GM12892 (cell line): ENCODE measurements around the gene ADAM15.

ENCODE experiments used
- POLR2A ChIP-seq: IDR thresholded peaks from 2 replicates; pipeline ENCODE4 v1.6.1; 2011; ENCODE audit warnings: low read depth, low read length, control low read depth
- POLR2AphosphoS5 ChIP-seq: IDR thresholded peaks from 2 replicates; pipeline ENCODE4 v1.6.1; 2011; ENCODE audit warnings: low read depth, low read length, control low read depth
- TAF1 ChIP-seq: IDR thresholded peaks from 2 replicates; pipeline ENCODE4 v1.6.1; 2011; ENCODE audit warnings: low read depth, mild to moderate bottlenecking, control low read depth, low read length, borderline replicate concordance

- TF ChIP-seq TAF1: no peak
- no peak for TF ChIP-seq POLR2A
- no peak for TF ChIP-seq POLR2AphosphoS5
Measured at GRCh38 chr1:155082301-155083051, 31.4 kb downstream of the ADAM15 start.
